HCT116 (cell line): ENCODE measurements around the gene ABTB1. TPM values are rescaled to one million over a fixed set of nuclear protein-coding genes. Genes with fewer than 3 reads are reported as not detected.

Experiments used
- ATAC-seq: fragments of 200-7000 bp; cut with Tn5 transposase; 2 replicates; pipeline ENCODE4 v1.9.1; 2020; ENCODE audit warnings: mild to moderate bottlenecking, moderate library complexity
- BruUV-seq: library from RNA; stranded (reverse); fragments of 400-500 nt; replicated peaks from 2 replicates; lab custom pipeline; 2021; lab: Mats Ljungman, UMichigan
- CTCF ChIA-PET: fragments of 300-600 bp; sonication (Branson Sonifier 250); formaldehyde crosslinking; loops from one replicate; lab custom pipeline; 2021; ENCODE audit warnings: antibody characterized with exemption; lab: Charles Lee
- POLR2A ChIA-PET: fragments of 300-600, 350-600 bp; sonication (Branson Sonifier 250); formaldehyde crosslinking; loops from one replicate; lab custom pipeline; 2021; ENCODE audit warnings: antibody characterized with exemption; lab: Charles Lee
- RAD21 ChIA-PET, 2 experiments: fragments of 300-600 bp; sonication (Branson Sonifier 250); formaldehyde crosslinking; loops; one replicate each; lab custom pipeline; 2023; ENCODE audit warnings: low total read pairs in 2 of 2; ENCODE audit not compliant: uncharacterized antibody in 2 of 2, unreplicated experiment in 2 of 2, low non-redundant PET in 1 of 2; lab: Charles Lee
- DNase-seq: peaks from one replicate; pipeline ENCODE4 v3.0.0-alpha.2; 2010; ENCODE audit warnings: low read depth, low spot score
- H2AFZ ChIP-seq: fragments of 200-600 bp; shearing (Covaris generic), sonication (generic); 2 replicates; pipeline ENCODE4 v1.6.1; 2017; ENCODE audit warnings: low read depth, mixed run types, mixed read lengths, antibody characterized with exemption, low read length; ENCODE audit not compliant: poor library complexity, severe bottlenecking
- H3K27ac ChIP-seq: 2 replicates; pipeline ENCODE4 v1.5.1; 2012; ENCODE audit warnings: low read depth, low read length
- H3K27me3 ChIP-seq: fragments of 200-600 bp; sonication (generic); 2 replicates; pipeline ENCODE4 v1.6.1; 2016; ENCODE audit warnings: mixed run types, low read length, mixed read lengths; ENCODE audit not compliant: insufficient read depth
- H3K36me3 ChIP-seq, 2 experiments: fragments of 200-500 bp in 1 of 2; fragments of 200-600 bp in 1 of 2; sonication (Bioruptor generic) in 1 of 2; sonication (generic) in 1 of 2; 2 replicates each; pipeline versions ENCODE4 v1.5.1 to v1.6.1; 2014 to 2016; ENCODE audit warnings: low read length in 2 of 2, inconsistent platforms in 1 of 2, mixed read lengths in 1 of 2, mixed run types in 1 of 2; ENCODE audit not compliant: insufficient read depth in 2 of 2, control insufficient read depth in 1 of 2
- H3K4me1 ChIP-seq, 2 experiments: fragments of 200-600 bp in 1 of 2; sonication (generic) in 1 of 2; 2 replicates each; pipeline versions ENCODE4 v1.5.1 to v1.6.1; 2012 to 2017; ENCODE audit warnings: low read length in 2 of 2, inconsistent platforms in 1 of 2, mild to moderate bottlenecking in 1 of 2, mixed read lengths in 1 of 2, mixed run types in 1 of 2, moderate library complexity in 1 of 2; ENCODE audit not compliant: insufficient read depth in 2 of 2, control insufficient read depth in 1 of 2
- H3K4me2 ChIP-seq: fragments of 200-600 bp; sonication (generic); 2 replicates; pipeline ENCODE4 v1.6.1; 2017; ENCODE audit warnings: mixed run types, low read length, mixed read lengths
- H3K4me3 ChIP-seq, 2 experiments: fragments of 200-600 bp in 1 of 2; sonication (generic) in 1 of 2; replicated peaks in 1 of 2; 2 replicates each; pipeline ENCODE4 v1.5.1; 2011 to 2016; ENCODE audit warnings: low read length in 2 of 2, control low read depth in 1 of 2, low read depth in 1 of 2, mild to moderate bottlenecking in 1 of 2, mixed read lengths in 1 of 2, mixed run types in 1 of 2
- H3K79me2 ChIP-seq: fragments of 200-600 bp; sonication (generic); 2 replicates; pipeline ENCODE4 v1.6.1; 2017; ENCODE audit warnings: mild to moderate bottlenecking, mixed run types, low read length, moderate library complexity, mixed read lengths; ENCODE audit not compliant: insufficient read depth
- H3K9ac ChIP-seq: fragments of 200-600 bp; sonication (generic); 2 replicates; pipeline ENCODE4 v1.6.1; 2016; ENCODE audit warnings: low read length, mixed read lengths
- H3K9me2 ChIP-seq: fragments of 200-600 bp; sonication (generic), shearing (Covaris generic); 2 replicates; pipeline ENCODE4 v1.6.1; 2017; ENCODE audit warnings: mixed run types, mild to moderate bottlenecking, moderate library complexity; ENCODE audit not compliant: insufficient read depth
- H3K9me3 ChIP-seq, 2 experiments: fragments of 200-500 bp in 1 of 2; fragments of 200-600 bp in 1 of 2; sonication (Bioruptor generic) in 1 of 2; sonication (generic) in 1 of 2; 2 replicates each; pipeline ENCODE4 v1.6.1; 2014 to 2017; ENCODE audit warnings: low read length in 2 of 2, mixed read lengths in 2 of 2, inconsistent platforms in 1 of 2, low read depth in 1 of 2, mild to moderate bottlenecking in 1 of 2, mixed run types in 1 of 2, moderate library complexity in 1 of 2; ENCODE audit not compliant: control insufficient read depth in 1 of 2, insufficient read depth in 1 of 2
- H4K20me1 ChIP-seq: fragments of 200-600 bp; sonication (generic), shearing (Covaris generic); 2 replicates; pipeline ENCODE4 v1.6.1; 2017; ENCODE audit warnings: mixed run types, mild to moderate bottlenecking, moderate library complexity; ENCODE audit not compliant: insufficient read depth
- ATF3 ChIP-seq: IDR thresholded peaks from 2 replicates; pipeline ENCODE4 v1.6.1; 2012
- EGR1 ChIP-seq: IDR thresholded peaks from 2 replicates; pipeline ENCODE4 v1.6.1; 2012; ENCODE audit warnings: low read depth
- EZH2 ChIP-seq: fragments of 200-600 bp; sonication (generic); IDR thresholded peaks from 2 replicates; pipeline ENCODE4 v1.6.1; 2017; ENCODE audit warnings: antibody characterized with exemption, mixed run types
- FOSL1 ChIP-seq: IDR thresholded peaks from 2 replicates; pipeline ENCODE4 v1.6.1; 2012; ENCODE audit warnings: low read depth
- JUND ChIP-seq: IDR thresholded peaks from 2 replicates; pipeline ENCODE4 v1.6.1; 2012
- MAX ChIP-seq: IDR thresholded peaks from 2 replicates; pipeline ENCODE4 v1.6.1; 2012
- POLR2A ChIP-seq: IDR thresholded peaks from 2 replicates; pipeline ENCODE4 v1.7.0; 2011; ENCODE audit warnings: borderline replicate concordance; ENCODE audit not compliant: insufficient read depth, insufficient read length; ENCODE audit errors: extremely low read depth
- POLR2AphosphoS5 ChIP-seq: IDR thresholded peaks from 2 replicates; pipeline ENCODE4 v1.6.1; 2011; ENCODE audit warnings: mild to moderate bottlenecking, low read depth, low read length, moderate library complexity
- RAD21 ChIP-seq: IDR thresholded peaks from 2 replicates; pipeline ENCODE4 v1.6.1; 2012; ENCODE audit warnings: low read depth, mild to moderate bottlenecking
- REST ChIP-seq: IDR thresholded peaks from 2 replicates; pipeline ENCODE4 v1.6.1; 2012; ENCODE audit warnings: low read depth
- SIN3A ChIP-seq: IDR thresholded peaks from 2 replicates; pipeline ENCODE4 v1.6.1; 2012; ENCODE audit warnings: low read depth
- SP1 ChIP-seq: IDR thresholded peaks from 2 replicates; pipeline ENCODE4 v1.6.1; 2012; ENCODE audit warnings: low read depth
- SRF ChIP-seq: IDR thresholded peaks from 2 replicates; pipeline ENCODE4 v1.6.1; 2012; ENCODE audit warnings: low read depth
- TCF7L2 ChIP-seq: IDR thresholded peaks from 2 replicates; pipeline ENCODE4 v1.7.0; 2011; ENCODE audit warnings: borderline replicate concordance, inconsistent platforms; ENCODE audit not compliant: insufficient read depth, insufficient read length; ENCODE audit errors: extremely low read depth
- YY1 ChIP-seq: IDR thresholded peaks from 2 replicates; pipeline ENCODE4 v1.6.1; 2011; ENCODE audit warnings: low read length, low read depth, moderate library complexity, mild to moderate bottlenecking; ENCODE audit not compliant: insufficient replicate concordance; ENCODE audit errors: extremely low read depth
- ZFX ChIP-seq: fragments of 450-650 bp; IDR thresholded peaks from 2 replicates; pipeline ENCODE4 v1.6.1; 2017
- ZNF274 ChIP-seq: fragments of 200-500 bp; sonication (Bioruptor generic); IDR thresholded peaks from 2 replicates; pipeline ENCODE4 v1.6.1; 2014; ENCODE audit warnings: mild to moderate bottlenecking, low read depth, low read length, inconsistent platforms
- intact Hi-C: fragments of 100-400 bp; cut with micrococcal nuclease; formaldehyde crosslinking; loops from 2 replicates; pipeline ENCODE4 v1.10.0; 2022
- total RNA-seq: library from RNA; stranded (reverse); gene quantifications from one replicate; pipeline ENCODE4 v1.2.1, GENCODE V29; 2021; ENCODE audit not compliant: unreplicated experiment

ABTB1 gene
- total RNA-seq, 1 experiment from 2014 or later = 19.4 TPM

GRCh38 chr3:127693336-127693843 is 20.6 kb downstream of the ABTB1 start:
- no peaks in the 10 kb centered on the region for H3K79me2 ChIP-seq
- H3K27ac ChIP-seq = no peak overlapping the region
- ATAC-seq = no peak
- ChIA-PET CTCF (no interaction called here), RAD21 (interaction anchor here in 1 of 2 experiments (0.8 kb wide), 1 partner anchor 286 kb away, joined by 4 read pairs; no protein-coding TSS in a partner anchor), POLR2A (no interaction called here)
- intact Hi-C loops = no loop called here
- BruUV-seq = no TSS peak
- H3K9me3 ChIP-seq = no peaks in the 10 kb centered on the region
- no peak overlapping the region for H3K9ac ChIP-seq
- TF ChIP-seq YY1 = no peak
- no peak for TF ChIP-seq RAD21
- no peak for TF ChIP-seq EZH2
- TF ChIP-seq TCF7L2 = no peak
- no peak for TF ChIP-seq POLR2A
- no peak for TF ChIP-seq ZFX
- no peak for TF ChIP-seq POLR2AphosphoS5
- TF ChIP-seq SIN3A = no peak
- TF ChIP-seq EGR1 = no peak
- TF ChIP-seq SRF = no peak
- TF ChIP-seq ATF3 = no peak
- no peak for TF ChIP-seq FOSL1
- TF ChIP-seq SP1 = no peak
- no peak for TF ChIP-seq MAX
- TF ChIP-seq JUND = no peak
- no peak for TF ChIP-seq REST
- no peak for TF ChIP-seq ZNF274
- H3K27me3 ChIP-seq = no peaks in the 10 kb centered on the region
- no peak overlapping the region for H2AFZ ChIP-seq
- no peaks in the 10 kb centered on the region for H4K20me1 ChIP-seq
- no peak overlapping the region for H3K4me3 ChIP-seq
- H3K36me3 ChIP-seq = no peaks in the 10 kb centered on the region
- DNase-seq = no peak
- H3K4me1 ChIP-seq = peaks cover 15 to 54% of the 10 kb centered on the region in 2 experiments
- no peak overlapping the region for H3K4me2 ChIP-seq
- no peaks in the 10 kb centered on the region for H3K9me2 ChIP-seq
